Panc1 (cell line): ENCODE results near the gene RNASE7.

Source experiments
- CTCF ChIP-seq: fragments of 450-650 bp; IDR thresholded peaks from 2 replicates; pipeline ENCODE4 v1.5.1; 2017; ENCODE audit warnings: mild to moderate bottlenecking
- SIN3A ChIP-seq: IDR thresholded peaks from 2 replicates; pipeline ENCODE4 v1.6.1; 2012; ENCODE audit warnings: low read depth, mild to moderate bottlenecking, low read length, moderate library complexity, borderline replicate concordance; ENCODE audit not compliant: insufficient read depth

DNA sequence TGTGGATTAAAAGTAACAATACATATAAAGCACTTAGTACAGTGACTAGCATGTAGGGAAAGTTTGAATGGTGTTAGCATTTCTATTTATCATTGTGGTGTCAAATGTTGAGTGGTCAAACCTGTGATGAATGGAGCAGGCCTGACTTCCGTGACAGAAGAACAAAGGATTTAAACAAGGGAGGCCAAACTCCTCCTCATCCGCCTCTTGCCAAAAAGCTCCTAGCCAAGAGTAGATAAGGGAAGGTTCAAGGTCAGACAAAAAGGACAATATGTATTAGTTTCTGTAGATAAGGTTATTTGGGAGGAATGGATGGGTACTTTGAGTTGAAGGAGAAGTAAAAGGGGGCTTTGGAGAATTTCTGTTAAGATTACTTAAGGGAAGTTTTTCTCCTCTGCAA is 6.5 kb downstream of the RNASE7 start:
- TF ChIP-seq CTCF, result no peak
- TF ChIP-seq SIN3A, result no peak
